Activated CD4-positive, alpha-beta T cell treated with anti-CD3 and anti-CD28 coated beads, Interleukin-2, amount 50 U/mL, for 48 hours (primary cell): Measurements from ENCODE around the gene ODC1.
"Not testable (repeated sequence)": the region's sequence is repeated elsewhere in the genome, so short reads cannot be mapped to it uniquely, and the experiment has no call there.

ENCODE experiments used
- DNase-seq, 2 experiments: peaks; one replicate each; pipeline ENCODE4 v3.0.0-alpha.2; 2020

Gene ODC1

GRCh38 chr2:10447895-10448575 is at the start of gene ODC1:
Gene ODC1 (minus strand): TSS chr2:10448327. CDS start chr2:10445032, 3,295 bp downstream.
- DNase-seq: peak; percentile 97

- peak; percentile 49 to 51 for DNase-seq
Measured at GRCh38 chr2:10497797-10498251, 49.7 kb upstream of the ODC1 start.

GRCh38 chr2:10495988-10496313 is 47.8 kb upstream of the ODC1 start:
- DNase-seq: no peak

- DNase-seq: no peak
Measured at GRCh38 chr2:10495311-10495987, 47.3 kb upstream of the ODC1 start.

- DNase-seq: no peak
Measured at GRCh38 chr2:10494351-10495066, 46.4 kb upstream of the ODC1 start.

- peak; percentile 82 to 87 for DNase-seq
Measured at GRCh38 chr2:10493634-10494281, 45.6 kb upstream of the ODC1 start.

GRCh38 chr2:10493075-10493633 is 45.0 kb upstream of the ODC1 start:
- no peak for DNase-seq

GRCh38 chr2:10490806-10491291 is 42.7 kb upstream of the ODC1 start:
- no peak for DNase-seq

- DNase-seq: no peak
Measured at GRCh38 chr2:10489842-10490555, 41.9 kb upstream of the ODC1 start.

GRCh38 chr2:10488142-10488541 is 40.0 kb upstream of the ODC1 start:
- not testable (repeated sequence) for DNase-seq

GRCh38 chr2:10487741-10488104 is 39.6 kb upstream of the ODC1 start:
- DNase-seq: not testable (repeated sequence)

GRCh38 chr2:10487081-10487740 is 39.1 kb upstream of the ODC1 start:
- DNase-seq: no peak

GRCh38 chr2:10486601-10487079 is 38.5 kb upstream of the ODC1 start:
- no peak for DNase-seq

- DNase-seq: no peak
Measured at GRCh38 chr2:10486091-10486490, 38.0 kb upstream of the ODC1 start.

- DNase-seq: no peak
Measured at GRCh38 chr2:10482913-10483312, 34.8 kb upstream of the ODC1 start.

- no peak for DNase-seq
Measured at GRCh38 chr2:10482460-10482859, 34.3 kb upstream of the ODC1 start.

GRCh38 chr2:10481666-10482157 is 33.6 kb upstream of the ODC1 start:
- no peak for DNase-seq

- no peak for DNase-seq
Measured at GRCh38 chr2:10481055-10481665, 33.0 kb upstream of the ODC1 start.

GRCh38 chr2:10480359-10480949 is 32.3 kb upstream of the ODC1 start:
- DNase-seq: no peak

- no peak for DNase-seq
Measured at GRCh38 chr2:10478916-10479315, 30.8 kb upstream of the ODC1 start.

- no peak for DNase-seq
Measured at GRCh38 chr2:10478298-10478625, 30.1 kb upstream of the ODC1 start.
